Measurements from ENCODE around the gene FBN3.
"Not testable (repeated sequence)": the region's sequence is repeated elsewhere in the genome, so short reads cannot be mapped to it uniquely, and the experiment has no call there.

The FBN3 gene

GRCh38 chr19:8115805-8116396 is 33.5 kb downstream of the FBN3 start:
- no peak for DNase-seq

GRCh38 chr19:8113017-8113416 is 36.4 kb downstream of the FBN3 start:
- DNase-seq, result no peak

- DNase-seq, result no peak
Observed at GRCh38 chr19:8111376-8111775, 38.0 kb downstream of the FBN3 start.

GRCh38 chr19:8110931-8111330 is 38.5 kb downstream of the FBN3 start:
- DNase-seq, result no peak

- DNase-seq, result no peak
Observed at GRCh38 chr19:8109890-8110662, 39.3 kb downstream of the FBN3 start.

GRCh38 chr19:8109455-8109854 is 39.9 kb downstream of the FBN3 start:
- DNase-seq, result no peak

- DNase-seq, result no peak
Observed at GRCh38 chr19:8108560-8109445, 40.6 kb downstream of the FBN3 start.

GRCh38 chr19:8107301-8107903 is 42.0 kb downstream of the FBN3 start:
- no peak for DNase-seq

GRCh38 chr19:8105471-8105870 is 43.9 kb downstream of the FBN3 start:
- no peak for DNase-seq

- not testable (repeated sequence) for DNase-seq
Observed at GRCh38 chr19:8101910-8102309, 47.5 kb downstream of the FBN3 start.

GRCh38 chr19:8101311-8101710 is 48.1 kb downstream of the FBN3 start:
- no peak for DNase-seq

- no peak for DNase-seq
Observed at GRCh38 chr19:8097681-8098567, 51.5 kb downstream of the FBN3 start.

GRCh38 chr19:8097198-8097597 is 52.2 kb downstream of the FBN3 start:
- no peak for DNase-seq

- DNase-seq, result no peak
Observed at GRCh38 chr19:8096071-8096470, 53.3 kb downstream of the FBN3 start.

- DNase-seq, result no peak
Observed at GRCh38 chr19:8095354-8095886, 54.0 kb downstream of the FBN3 start.

- DNase-seq, result no peak
Observed at GRCh38 chr19:8094336-8094735, 55.1 kb downstream of the FBN3 start.

- no peak for DNase-seq
Observed at GRCh38 chr19:8093740-8094139, 55.7 kb downstream of the FBN3 start.

GRCh38 chr19:8090950-8091349 is 58.4 kb downstream of the FBN3 start:
- DNase-seq, result no peak

- no peak for DNase-seq
Observed at GRCh38 chr19:8089664-8090601, 59.5 kb downstream of the FBN3 start.

Data from hippocampal formation (tissue), 2 donors.